RCC 7860 (cell line): Measurements from ENCODE around the gene LARP4B.

Experiments
- DNase-seq: peaks from one replicate; pipeline ENCODE4 v3.0.0-alpha.2; 2015; ENCODE audit warnings: low spot score
- FAIRE-seq: peaks from 2 replicates; lab custom pipeline; 2012; peaks lifted over from hg19 to GRCh38; lab: Jason Lieb, UNC

The LARP4B gene

DNA sequence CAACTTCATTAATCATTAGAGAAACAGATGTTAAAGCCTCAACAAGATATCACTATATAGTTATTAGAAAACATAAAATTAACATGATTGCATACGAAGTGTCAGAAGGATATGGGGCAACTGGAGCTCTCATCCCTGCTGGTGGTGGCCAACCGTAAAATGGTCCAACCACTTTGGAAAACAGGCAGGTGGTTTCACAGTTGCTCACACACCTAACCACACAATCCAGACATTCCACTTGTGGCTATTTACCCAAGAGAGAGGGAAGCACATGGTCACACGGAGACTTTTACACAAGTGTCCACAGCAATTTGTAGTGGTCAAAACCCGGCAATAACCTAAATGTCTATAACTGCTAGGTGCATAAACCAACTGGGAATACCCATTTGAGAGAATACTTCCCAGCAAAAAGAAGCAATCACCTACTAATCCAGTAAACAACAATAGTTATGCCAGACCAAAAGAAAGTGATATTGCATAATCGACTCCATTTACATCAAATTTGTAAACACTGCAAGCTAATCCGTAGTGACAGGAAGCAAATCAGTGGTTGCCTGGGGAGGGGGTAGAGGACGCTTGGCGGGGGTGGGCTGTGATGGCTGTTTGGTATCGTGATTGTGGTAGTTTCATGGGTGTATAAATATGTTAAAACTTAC, 91.8 kb downstream of the LARP4B start:
- DNase-seq: peak; percentile 21
- FAIRE-seq: no peak

DNA sequence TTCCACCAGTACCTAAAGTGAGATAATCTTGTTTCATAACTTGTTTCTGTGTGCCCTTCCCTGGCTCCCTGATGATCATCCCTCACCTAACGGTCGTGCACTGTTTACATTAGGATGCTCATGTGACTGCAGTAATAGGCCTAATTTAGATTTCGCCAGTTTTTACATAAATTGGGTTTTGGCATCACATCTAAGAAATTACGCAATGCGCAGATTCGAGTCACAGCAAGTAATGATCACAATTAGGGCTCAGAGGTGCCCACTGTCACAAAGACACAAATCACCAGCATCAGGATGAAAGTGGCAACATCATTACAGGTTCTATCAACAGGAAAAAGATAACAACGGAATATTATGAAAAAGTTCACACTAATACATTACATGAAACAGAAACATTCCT, 94.7 kb downstream of the LARP4B start:
- DNase-seq (no peak), FAIRE-seq (no peak)

DNA sequence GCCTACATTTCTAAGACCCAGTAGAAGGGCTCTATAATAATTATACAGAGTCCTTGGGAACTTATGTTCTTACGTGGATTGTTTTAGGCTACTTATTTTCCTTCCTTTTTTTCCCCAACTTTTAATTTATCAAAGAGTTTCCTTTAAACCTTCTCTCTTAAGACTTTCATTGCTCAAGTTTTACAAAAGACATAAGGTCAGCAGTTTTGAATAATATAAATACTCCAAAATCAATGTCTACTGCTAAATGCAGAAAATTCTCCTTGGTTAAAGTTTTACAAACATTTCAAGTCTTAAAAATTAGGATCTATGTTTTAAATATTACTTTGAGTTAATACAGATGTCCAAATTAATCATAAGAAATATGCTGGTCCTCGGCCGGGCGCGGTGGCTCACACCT, 97.0 kb downstream of the LARP4B start:
- DNase-seq (no peak), FAIRE-seq (no peak)

DNA sequence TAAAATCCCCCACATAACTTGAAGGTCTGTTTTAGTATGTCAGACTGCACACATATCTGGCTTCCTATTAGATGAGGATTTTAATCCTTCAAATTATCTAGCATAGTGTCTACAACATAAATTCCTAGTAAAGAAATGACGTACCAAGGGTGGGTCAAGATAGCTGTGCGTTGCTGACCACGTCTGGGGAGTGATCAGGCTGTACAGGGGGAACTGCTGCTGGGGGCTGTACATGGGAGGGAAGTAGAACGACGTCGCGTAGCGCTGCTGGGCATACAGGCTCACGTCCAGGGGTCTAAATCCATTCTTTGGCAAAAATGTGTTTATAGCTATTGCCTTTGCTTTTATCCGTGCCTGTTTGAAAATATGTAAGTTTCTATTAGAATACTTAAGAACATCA, 102.3 kb downstream of the LARP4B start:
- DNase-seq (no peak), FAIRE-seq (no peak)

DNA sequence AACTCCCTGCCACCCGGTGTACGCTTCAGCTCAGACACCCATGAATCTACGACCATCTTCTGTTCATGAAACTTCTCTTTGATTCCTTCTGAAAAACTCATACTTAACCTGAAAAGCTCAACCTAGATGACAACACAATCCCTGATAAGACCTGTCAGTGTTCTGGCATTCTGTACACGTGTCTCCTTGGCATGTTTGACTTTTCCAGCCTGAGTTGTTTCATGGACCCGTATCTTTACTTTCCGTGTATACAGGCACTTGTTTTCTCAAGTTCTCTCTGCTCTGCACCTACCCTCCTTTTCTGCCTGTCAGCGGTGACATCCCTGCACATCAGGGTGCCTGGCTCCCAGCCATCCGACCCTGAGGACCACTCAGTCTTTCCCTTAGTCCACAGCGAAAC, 103.3 kb downstream of the LARP4B start:
- no peak for DNase-seq
- FAIRE-seq: no peak

DNA sequence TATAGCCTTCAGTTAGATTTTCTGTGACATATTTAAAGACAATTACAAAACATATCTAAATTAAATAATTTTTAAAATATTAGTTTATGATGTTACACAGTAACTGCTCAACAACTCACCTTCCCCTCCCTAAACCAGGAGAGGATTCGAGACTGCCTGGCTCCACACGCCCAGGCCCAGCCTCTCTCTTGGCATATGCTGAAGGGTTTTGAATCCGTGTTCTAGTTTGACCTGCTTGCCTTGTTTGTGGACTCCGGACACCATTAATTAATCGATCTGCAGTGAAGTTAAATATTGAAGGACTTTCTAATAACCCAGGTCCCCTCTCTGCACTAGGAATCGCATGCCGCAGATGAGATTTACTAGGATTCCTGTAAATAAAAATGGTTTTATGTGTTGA, 106.6 kb downstream of the LARP4B start:
- no peak for FAIRE-seq
- no peak for DNase-seq

DNA sequence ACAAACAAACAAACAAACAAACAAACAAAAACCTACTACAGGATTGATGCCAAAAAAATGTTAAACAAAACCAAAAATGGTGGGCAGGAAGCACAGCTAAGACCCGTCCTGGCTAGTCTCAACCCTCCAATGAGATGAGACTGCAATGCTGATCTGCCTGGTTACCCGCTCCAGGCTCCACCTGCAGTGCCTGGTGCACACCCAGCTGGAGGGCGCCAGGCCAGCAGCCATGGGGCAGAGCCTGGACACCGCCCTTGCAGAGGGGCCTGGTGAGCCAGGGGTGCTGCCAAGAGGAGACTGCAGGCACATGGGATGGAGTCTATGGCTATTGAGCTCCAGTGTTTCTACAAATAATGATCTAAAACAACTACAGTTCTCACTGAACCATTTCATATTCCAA, 107.0 kb downstream of the LARP4B start:
- FAIRE-seq: no peak

DNA sequence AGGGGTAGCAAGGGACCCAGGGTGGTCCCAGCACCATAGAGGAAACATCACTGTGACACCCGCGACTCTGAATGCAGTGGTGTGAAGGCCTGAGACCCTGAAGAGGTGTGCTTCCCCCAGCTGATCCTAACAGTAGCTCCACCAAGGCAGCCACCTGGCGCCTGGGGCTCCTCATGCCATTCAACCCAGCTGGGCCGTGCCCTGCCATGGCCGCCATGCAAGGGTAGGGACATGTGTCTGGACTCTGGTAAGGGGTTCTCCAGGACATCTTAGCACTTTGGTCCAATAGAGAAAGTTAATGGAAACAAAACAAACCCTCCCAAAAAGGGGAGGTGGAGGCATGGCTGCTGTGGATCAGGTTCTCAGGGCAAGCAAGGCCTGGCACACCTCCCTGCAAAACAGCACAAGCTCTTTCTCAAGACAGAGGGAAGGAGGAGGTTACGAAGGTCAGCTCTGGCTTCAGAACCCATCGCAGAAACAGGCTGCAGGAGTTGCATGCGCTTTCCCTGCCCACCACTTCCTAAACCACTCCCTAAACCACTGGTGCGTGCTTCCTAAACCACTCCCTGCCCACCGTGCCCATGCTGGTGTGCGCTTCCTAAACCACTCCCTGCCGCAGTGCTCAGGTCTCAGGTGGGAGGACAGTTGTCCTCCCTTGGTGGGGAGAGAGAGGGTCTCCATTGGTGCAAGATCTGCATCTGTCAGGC, 108.7 kb downstream of the LARP4B start:
- FAIRE-seq: no peak
- no peak for DNase-seq

More for the DNA sequence above, 107.0 kb downstream of the LARP4B start:
- no peak for DNase-seq

DNA sequence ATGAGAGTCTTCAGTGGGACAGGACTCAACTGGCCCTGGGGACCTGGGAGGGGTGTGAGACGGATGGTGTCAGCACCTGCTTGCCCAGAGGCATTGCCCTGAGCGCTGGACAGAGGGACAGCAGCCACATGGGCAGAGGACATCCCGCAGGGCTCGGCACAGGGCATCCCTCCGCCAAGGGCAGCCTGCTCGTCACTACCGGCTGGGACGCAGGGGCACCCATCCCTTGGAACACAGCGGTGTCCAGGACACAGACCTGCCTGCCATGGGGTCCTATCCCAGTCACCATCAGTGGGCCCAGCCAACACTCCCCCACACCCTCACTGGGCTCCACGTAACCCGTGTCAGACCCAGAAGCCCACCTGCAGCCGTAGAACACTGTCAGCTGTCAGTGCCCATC, 109.3 kb downstream of the LARP4B start:
- no peak for DNase-seq
- FAIRE-seq: no peak

DNA sequence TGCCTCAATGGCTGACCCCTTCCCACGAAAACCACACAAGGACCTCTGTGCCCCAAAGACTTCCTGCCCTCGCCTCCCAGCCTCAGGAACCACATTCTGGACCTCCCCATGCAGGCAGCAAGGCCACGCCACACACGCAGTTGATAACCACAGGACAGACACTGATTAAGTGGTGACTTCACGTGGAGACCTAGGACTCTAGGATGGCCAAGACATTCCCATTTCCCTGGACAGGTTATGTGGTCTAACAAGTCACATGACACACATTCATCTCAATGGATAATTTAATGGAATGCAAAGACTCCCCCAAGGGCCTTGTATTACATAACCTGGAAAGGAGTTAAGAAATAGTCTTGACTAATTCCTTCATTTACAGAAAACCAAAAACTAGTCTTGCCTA, 110.2 kb downstream of the LARP4B start:
- DNase-seq (no peak), FAIRE-seq (no peak)

DNA sequence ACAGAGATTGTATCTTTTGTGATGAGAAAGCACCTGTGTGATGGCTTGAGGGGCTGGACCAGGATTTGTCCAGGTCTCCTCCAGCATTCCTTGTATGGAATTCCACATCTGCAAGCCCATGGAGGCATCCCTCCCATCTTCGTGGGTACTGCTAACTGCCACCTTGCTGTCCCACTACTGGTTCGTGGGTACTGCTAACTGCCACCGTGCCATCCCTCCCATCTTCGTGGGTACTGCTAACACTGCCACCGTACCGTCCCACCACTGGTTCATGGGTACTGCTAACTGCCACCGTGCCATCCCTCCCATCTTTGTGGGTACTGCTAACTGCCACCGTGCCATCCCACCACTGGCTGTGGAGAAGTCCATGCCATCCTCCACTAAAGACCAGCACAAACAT, 111.7 kb downstream of the LARP4B start:
- no peak for DNase-seq
- FAIRE-seq: no peak

DNA sequence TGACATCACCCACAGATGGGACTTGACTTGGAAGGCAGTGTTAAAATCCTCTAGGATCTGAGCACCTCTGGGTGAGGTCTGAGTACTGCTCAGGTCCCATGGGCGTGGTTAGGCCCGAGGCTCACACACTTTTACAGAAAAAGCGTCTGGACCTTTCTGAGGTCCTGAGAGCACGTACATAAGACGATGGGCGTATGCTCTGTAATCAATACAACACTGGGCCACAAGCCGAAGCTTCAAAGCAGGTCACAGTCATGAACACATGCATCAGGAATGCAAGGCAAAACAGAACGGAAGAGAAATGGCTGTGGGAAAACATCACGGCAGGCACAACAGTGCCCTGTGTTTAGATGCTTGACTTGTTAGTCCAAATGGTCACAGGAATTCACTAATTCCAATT, 112.2 kb downstream of the LARP4B start:
- FAIRE-seq: no peak
- no peak for DNase-seq

DNA sequence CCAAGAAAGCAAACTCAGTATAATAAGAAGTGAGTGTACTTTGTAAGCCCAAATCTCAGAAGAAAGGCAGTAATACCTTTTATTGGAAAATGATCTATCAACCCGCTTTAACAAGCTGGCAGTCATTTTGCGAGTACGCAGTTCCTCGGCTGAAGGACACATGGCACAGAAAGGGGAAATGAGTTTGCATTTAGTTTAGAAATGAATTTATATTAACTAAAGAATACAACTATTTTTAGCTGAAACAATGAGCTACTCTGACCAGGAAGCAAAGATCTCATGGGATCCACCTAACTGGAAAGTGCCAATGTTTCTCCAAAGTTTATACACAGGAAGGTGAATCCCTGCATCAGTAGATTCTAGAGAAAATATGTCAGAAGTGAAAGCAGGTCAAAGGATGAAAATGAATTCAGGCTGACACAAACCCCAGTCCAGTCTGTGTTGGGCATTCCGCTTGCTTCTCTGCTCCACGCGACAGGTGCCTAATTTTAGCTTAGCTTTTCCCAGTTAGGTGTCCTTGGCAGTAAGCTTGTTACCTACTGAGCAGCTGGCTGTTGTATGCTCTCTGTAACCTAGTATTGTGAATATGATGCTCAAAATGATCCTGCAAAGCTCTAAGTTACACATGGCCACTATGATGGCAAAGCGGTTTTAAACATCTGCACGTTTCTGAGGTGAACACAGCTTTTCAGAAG, 112.8 kb downstream of the LARP4B start:
- no peak for FAIRE-seq
- no peak for DNase-seq

DNA sequence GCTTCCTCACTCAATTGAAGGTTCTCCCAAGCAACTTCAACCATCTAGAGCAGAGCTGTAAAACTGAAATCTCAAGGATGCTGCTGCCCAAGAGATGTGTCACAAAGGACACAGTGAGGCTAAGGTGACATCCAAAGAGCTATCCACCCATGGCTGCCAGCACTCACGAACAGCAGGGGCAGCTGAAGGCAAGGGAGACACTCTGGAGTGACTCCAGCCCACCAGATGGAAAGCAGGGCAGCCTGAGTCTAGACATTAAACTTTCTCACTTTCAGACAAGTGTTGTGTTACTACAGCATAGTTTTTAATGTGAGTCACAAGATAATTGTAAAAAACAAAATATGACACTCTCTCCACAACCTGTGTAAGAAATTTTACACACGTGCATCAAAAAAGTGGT, 113.5 kb downstream of the LARP4B start:
- FAIRE-seq (no peak), DNase-seq (no peak)

DNA sequence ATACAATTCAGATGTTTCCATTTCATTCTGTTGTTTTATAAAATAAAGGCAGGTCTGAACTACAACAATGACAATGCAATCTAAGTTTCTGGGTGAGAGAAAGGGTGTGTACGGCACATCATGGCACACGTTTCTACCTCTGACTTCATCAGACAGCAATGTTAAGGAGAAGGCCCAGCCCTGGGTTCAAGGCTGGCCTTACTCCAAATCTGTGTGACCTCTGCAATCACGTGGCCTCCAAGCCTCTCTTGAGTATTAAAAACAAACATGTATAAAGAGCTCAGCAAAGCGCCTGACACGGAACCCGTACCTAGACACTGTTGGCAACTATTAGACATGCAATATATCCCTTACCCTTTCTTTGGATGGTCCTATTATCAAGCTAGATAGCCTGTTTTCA, 114.1 kb downstream of the LARP4B start:
- DNase-seq: no peak
- no peak for FAIRE-seq

DNA sequence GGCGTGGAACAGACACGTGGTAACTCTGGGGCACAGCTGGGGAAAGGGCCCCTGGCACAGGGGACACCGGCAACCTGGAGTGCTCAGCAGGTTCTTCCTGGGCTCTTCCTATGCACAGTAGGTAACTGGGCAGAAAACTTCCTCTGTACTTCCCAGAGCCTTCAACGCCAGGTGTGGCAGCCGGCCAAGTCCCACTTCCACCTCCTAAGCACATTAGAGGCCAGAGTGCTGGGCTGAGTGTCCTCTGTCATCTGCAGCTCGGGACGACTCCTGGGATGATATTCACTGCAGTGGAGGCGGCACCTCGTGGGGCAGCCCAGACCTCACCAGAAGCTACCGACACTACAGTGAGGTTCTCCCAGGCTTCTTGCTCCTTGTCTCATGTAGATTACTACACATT, 114.5 kb downstream of the LARP4B start:
- FAIRE-seq (no peak), DNase-seq (no peak)

DNA sequence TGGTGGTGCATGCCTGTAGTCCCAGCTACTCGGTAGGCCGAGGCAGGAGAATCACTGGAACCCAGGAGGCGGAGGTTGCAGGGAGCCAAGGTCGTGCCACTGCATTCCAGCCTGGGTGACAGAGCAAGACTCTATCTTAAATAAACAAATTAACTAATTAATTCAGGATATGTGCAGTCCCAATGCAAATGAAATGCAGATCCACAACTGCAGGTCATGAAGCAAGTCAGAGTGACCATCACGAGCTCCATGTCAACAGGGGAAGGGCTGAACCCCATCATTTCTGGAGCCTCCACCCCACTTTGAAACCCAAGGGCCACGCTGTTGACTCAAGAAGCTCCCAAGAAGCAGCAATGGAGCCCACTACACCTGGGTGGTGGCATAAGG, 115.4 kb downstream of the LARP4B start:
- no peak for DNase-seq
- no peak for FAIRE-seq

DNA sequence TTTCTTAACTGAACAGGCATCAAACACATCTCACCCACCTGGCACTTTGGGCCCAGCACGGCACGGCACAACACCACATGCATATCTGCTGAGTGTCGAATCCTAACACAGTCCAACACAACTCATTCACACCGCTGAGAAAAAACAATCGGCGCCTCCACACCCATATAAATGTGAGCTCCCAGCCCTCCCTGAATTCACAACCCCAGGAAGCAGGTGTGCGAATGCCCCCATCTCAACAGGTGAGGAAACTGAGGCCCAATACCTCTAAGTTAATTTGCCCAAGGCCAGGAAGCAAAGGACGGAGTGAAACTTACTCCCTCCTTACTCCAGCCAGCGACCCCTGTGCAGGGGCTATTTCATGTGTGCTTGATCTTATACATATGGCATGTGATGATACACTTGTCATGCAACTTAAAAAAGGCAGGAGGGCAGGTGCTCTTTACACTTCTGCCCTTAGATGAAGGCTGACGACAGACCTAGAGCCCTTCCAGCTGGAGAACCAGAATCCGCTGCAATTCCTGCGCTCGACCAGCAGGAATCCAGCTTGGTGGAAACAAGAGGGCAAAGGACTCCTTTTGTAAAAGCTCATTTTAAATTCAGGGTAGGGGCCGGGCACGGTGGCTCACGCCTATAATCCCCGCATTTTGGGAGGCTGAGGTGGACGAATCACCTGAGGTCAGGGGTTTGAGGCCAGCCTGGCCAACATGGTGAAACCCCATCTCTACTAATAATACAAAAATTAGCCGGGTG, 116.0 kb downstream of the LARP4B start:
- FAIRE-seq (no peak), DNase-seq (no peak)

DNA sequence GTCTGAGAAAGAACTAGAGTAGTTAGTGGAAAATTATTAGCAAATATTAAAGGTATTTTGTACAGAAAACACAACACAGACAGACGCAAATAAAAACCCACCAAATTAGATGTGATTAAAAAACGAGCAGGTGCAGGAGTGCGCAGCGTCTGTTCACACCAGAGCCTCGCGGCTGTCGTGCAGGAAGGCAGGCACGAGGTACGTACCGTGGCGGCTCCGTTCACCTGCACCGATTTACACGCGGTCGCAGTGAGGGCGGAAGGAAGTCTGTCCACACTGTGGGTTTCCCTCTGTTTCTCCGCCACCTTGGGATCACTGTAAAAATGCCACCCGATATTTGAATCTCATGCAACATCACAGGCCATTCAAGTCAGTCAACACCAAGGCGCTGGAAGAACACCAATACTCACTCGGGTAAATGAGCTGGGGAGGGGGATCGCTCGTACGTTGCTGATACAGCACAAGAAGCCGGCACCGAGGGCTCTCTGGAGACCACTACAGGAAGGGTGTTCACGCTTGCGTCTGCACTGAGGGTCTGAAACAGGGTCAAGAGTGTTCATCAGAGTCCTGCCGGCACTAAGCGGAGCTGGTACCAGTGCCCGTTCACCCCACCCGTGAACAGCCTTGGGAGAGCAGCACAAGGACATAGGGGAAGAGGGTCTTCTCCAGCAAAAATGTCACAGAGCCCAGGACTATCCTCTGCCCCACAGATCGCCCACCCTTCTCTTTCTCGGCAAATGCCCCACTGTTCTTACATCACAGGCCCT, 116.8 kb downstream of the LARP4B start:
- DNase-seq (no peak), FAIRE-seq (no peak)

DNA sequence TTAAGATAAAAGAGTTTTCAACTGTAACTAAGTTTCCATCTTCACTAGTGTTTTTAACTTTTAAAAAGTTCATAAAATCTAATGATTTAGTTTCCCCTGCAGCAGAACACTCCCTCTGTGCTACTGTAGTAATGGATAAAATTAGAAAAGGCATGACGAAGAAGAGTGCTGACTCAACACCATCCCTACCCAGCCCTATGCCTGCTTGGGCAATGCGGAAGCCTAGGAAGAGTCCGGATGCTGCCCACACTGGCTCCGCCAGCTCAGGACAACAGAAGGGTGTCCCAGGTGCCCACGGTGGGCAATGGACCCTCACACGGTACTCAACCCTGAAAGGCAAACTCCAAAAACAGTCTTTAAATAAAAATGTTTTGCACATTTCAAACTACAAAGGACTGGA, 118.2 kb downstream of the LARP4B start:
- FAIRE-seq: no peak

DNA sequence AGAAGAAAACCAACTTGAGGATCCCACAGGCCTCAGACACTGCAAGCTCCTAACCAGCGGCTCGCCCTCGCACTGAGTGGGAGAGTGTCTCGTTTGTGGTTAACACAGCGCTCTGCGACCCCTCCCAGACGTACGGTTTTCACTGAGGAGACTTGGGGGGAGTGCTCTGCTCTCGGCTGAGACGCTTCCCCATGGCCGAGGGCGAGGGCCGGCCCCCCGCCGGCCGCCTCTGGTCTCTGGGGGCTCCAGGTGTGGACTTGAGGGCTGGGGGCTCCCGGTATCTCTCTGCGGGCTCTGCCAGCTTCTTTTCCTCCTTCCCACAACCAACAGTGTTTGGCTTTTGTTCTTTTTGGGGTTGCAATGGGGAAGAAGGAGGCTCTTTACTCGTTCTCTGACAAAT, 118.7 kb downstream of the LARP4B start:
- FAIRE-seq (no peak), DNase-seq (no peak)

More for the DNA sequence above, 118.2 kb downstream of the LARP4B start:
- DNase-seq: no peak
